Ishikawa (cell line): ENCODE results near the gene SEL1L3.
A peak's percentile ranks its signal among the peaks of the same experiment; 100 is the strongest.

Source experiments
- CEBPB ChIP-seq: IDR thresholded peaks from 2 replicates; pipeline ENCODE4 v1.6.1; 2012
- CREB1 ChIP-seq: IDR thresholded peaks from 2 replicates; pipeline ENCODE4 v1.6.1; 2012; ENCODE audit warnings: low read depth
- EGR1 ChIP-seq: IDR thresholded peaks from 2 replicates; pipeline ENCODE4 v1.6.1; 2012
- EP300 ChIP-seq: IDR thresholded peaks from 2 replicates; pipeline ENCODE4 v1.6.1; 2012; ENCODE audit warnings: borderline replicate concordance
- FOXM1 ChIP-seq: IDR thresholded peaks from 2 replicates; pipeline ENCODE4 v1.6.1; 2012; ENCODE audit warnings: low read depth, borderline replicate concordance
- MAX ChIP-seq: IDR thresholded peaks from 2 replicates; pipeline ENCODE4 v1.6.1; 2012
- NFIC ChIP-seq: IDR thresholded peaks from 2 replicates; pipeline ENCODE4 v1.6.1; 2012
- RAD21 ChIP-seq: IDR thresholded peaks from 2 replicates; pipeline ENCODE4 v1.6.1; 2012; ENCODE audit warnings: low read depth
- REST ChIP-seq: IDR thresholded peaks from 2 replicates; pipeline ENCODE4 v1.6.1; 2012; ENCODE audit warnings: low read depth, mild to moderate bottlenecking
- TAF1 ChIP-seq: IDR thresholded peaks from 2 replicates; pipeline ENCODE4 v1.6.1; 2012; ENCODE audit warnings: low read depth, mild to moderate bottlenecking
- TCF12 ChIP-seq: IDR thresholded peaks from 2 replicates; pipeline ENCODE4 v1.6.1; 2012; ENCODE audit warnings: low read depth
- TEAD4 ChIP-seq: IDR thresholded peaks from 2 replicates; pipeline ENCODE4 v1.6.1; 2012
- USF1 ChIP-seq: IDR thresholded peaks from 2 replicates; pipeline ENCODE4 v1.6.1; 2012
- YY1 ChIP-seq: IDR thresholded peaks from 2 replicates; pipeline ENCODE4 v1.6.1; 2012; ENCODE audit warnings: low read depth
- ZBTB7A ChIP-seq: IDR thresholded peaks from 2 replicates; pipeline ENCODE4 v1.6.1; 2012; ENCODE audit warnings: low read depth

Gene SEL1L3

GRCh38 chr4:25865586-25865985, 2.8 kb upstream of the SEL1L3 start:
- no peak for TF ChIP-seq ZBTB7A
- no peak for TF ChIP-seq CEBPB
- no peak for TF ChIP-seq YY1
- peak; percentile 82 for TF ChIP-seq TEAD4
- peak; percentile 37; the same call in 1 of the 2 replicates for TF ChIP-seq MAX
- no peak for TF ChIP-seq REST
- no peak for TF ChIP-seq EGR1
- 0 out of 2 replicates have a peak, but pooled peaks have one; percentile 17 for TF ChIP-seq EP300
- TF ChIP-seq USF1: peak; percentile 68
- no peak for TF ChIP-seq RAD21
- TF ChIP-seq NFIC: peak; percentile 59
- peak; percentile 28; the same call in 1 of the 2 replicates for TF ChIP-seq TCF12
- TF ChIP-seq FOXM1: no peak

GRCh38 chr4:25863831-25864418, 1.1 kb upstream of the SEL1L3 start:
- TF ChIP-seq TEAD4 (no peak), FOXM1 (no peak), CEBPB (no peak), REST (no peak), ZBTB7A (no peak), RAD21 (no peak), CREB1 (no peak), YY1 (no peak), EP300 (no peak), TAF1 (no peak), NFIC (no peak), MAX (no peak), USF1 (no peak), EGR1 (no peak), TCF12 (no peak)

GRCh38 chr4:25863347-25863784, 578 bp upstream of the SEL1L3 start:
- TF ChIP-seq REST (no peak), MAX (no peak), RAD21 (no peak), EP300 (no peak), USF1 (no peak), TCF12 (no peak), CEBPB (no peak), TAF1 (no peak), NFIC (no peak), YY1 (no peak), CREB1 (no peak), ZBTB7A (no peak), TEAD4 (no peak), EGR1 (no peak), FOXM1 (no peak)
